Ovary (tissue), 9 donors: ENCODE measurements around the gene PIK3R4. TPM values are rescaled to one million over a fixed set of nuclear protein-coding genes. Genes with fewer than 3 reads are reported as not detected.
A peak's percentile ranks its signal among the peaks of the same experiment; 100 is the strongest.

ENCODE experiments used
- DNase-seq, 5 donors: peaks; one replicate each; pipeline ENCODE4 v3.0.0-alpha.2; 2019 to 2020
- H3K27ac ChIP-seq, 2 donors: fragments of 200-600 bp; one replicate each; pipeline versions ENCODE4 v1.5.1 to v1.8.0; 2019 to 2022
- H3K27me3 ChIP-seq: fragments of 200-600 bp; one replicate; pipeline ENCODE4 v1.8.0; 2022
- H3K36me3 ChIP-seq: fragments of 200-600 bp; sonication (generic); one replicate; pipeline ENCODE4 v1.5.1; 2019
- H3K4me1 ChIP-seq: one replicate; pipeline ENCODE4 v1.8.1; 2013; ENCODE audit warnings: mild to moderate bottlenecking, moderate library complexity; ENCODE audit not compliant: insufficient read depth
- H3K4me3 ChIP-seq: fragments of 200-600 bp; sonication (generic); one replicate; pipeline ENCODE4 v1.5.1; 2017
- H3K9me3 ChIP-seq, 2 donors: fragments of 200-600 bp in 1 of 2; sonication (generic) in 1 of 2; one replicate each; pipeline versions ENCODE4 v1.5.1 to v1.8.1; 2013 to 2019; ENCODE audit warnings: mild to moderate bottlenecking in 1 of 2, moderate library complexity in 1 of 2
- CTCF ChIP-seq, 3 donors: fragments of 450-650 bp in 2 of 3; fragments of 200-600 bp in 1 of 3; IDR thresholded peaks; one replicate each; pipeline versions ENCODE4 v1.5.1 to v1.8.0; 2016 to 2022; ENCODE audit warnings: antibody characterized with exemption in 3 of 3, mild to moderate bottlenecking in 1 of 3
- EP300 ChIP-seq: sonication (generic); formaldehyde crosslinking; IDR thresholded peaks from one replicate; pipeline ENCODE4 v1.6.1; 2017; ENCODE audit warnings: antibody characterized with exemption
- POLR2A ChIP-seq: fragments of 450-650 bp; IDR thresholded peaks from one replicate; pipeline ENCODE4 v1.6.1; 2017; ENCODE audit warnings: antibody characterized with exemption, mild to moderate bottlenecking, moderate library complexity
- WGBS, 3 donors: extraction: QIAGEN DNeasy Blood & Tissue Kit in 1 of 3; methylation state at CpG; one replicate each; pipeline versions ENCODE4 v1.1.5 to v1.1.7; 2013 to 2017; 5-methylcytosine and 5-hydroxymethylcytosine counted together
- intact Hi-C, 4 donors: fragments of 100-400 bp; cut with DNase I; formaldehyde crosslinking; loops; one replicate each; pipeline versions ENCODE4 v1.11.0 to v1.15.1; 2022 to 2023
- polyA plus RNA-seq, 2 donors: library from polyadenylated mRNA; stranded (reverse); fragments of 200-250 nt in 1 of 2; fragments of 350-450 nt in 1 of 2; fragmentation: Illumina TruSeq in 1 of 2; extraction: RNeasy Lipid Tissue Mini Kit (QIAGEN cat#74804) in 1 of 2; gene quantifications; one replicate each; pipeline ENCODE4 v1.2.3, GENCODE V29; 2013 to 2014
- total RNA-seq, 7 donors: library from RNA; depleted of rRNA in 2 of 7; stranded (reverse); fragments of >200 nt in 2 of 7; fragmentation: NEBNext Ultra II Directional in 3 of 7; extraction: Animal tissue kit (Norgen Biotek cat#: 25700) in 3 of 7; gene quantifications; one replicate each; pipeline versions ENCODE4 v1.1.0 to v1.2.4, GENCODE V29; 2016 to 2023
- donor health status: DM: no; HTN: no; CAD: no; lungs with moderate emphysema.
- donor health status: DM: no; HTN: no; CAD: no.
- donor health status: Bipolar disorder and iron deficiency.
- donor health status: DM: yes; HTN: yes; CAD: no.
- donor health status: DM: no; HTN: no; CAD: no.
- donor health status: DM: yes; HTN: yes; CAD: no.

The PIK3R4 gene
- total and polyA plus RNA-seq, 9 donors: 22.1 to 43.8 (median 29.7) TPM

GRCh38 chr3:130757611-130758150 is 11.1 kb upstream of the PIK3R4 start:
- Histone ChIP-seq H3K4me1 (no peaks in the 10 kb centered on the region), H3K27ac (no peak overlapping the region), H3K27me3 (no peaks in the 10 kb centered on the region), H3K36me3 (no peaks in the 10 kb centered on the region), H3K9me3 (no peaks in the 10 kb centered on the region), H3K4me3 (no peak overlapping the region)
- DNase-seq: no peak
- no peak for TF ChIP-seq POLR2A
- TF ChIP-seq CTCF (IDR thresholded peaks at IDR 0.05): no peak
- TF ChIP-seq EP300: no peak
- intact Hi-C loops: no loop called here
- WGBS, 3 donors: 66 to 72% (median 69%) methylated on average over 3 of the region's 3 CpGs

- no peak overlapping the region for H3K27ac ChIP-seq
- no peak for TF ChIP-seq EP300
- no peak for TF ChIP-seq POLR2A
- TF ChIP-seq CTCF (IDR thresholded peaks at IDR 0.05): no peak
- no peaks in the 10 kb centered on the region for H3K9me3 ChIP-seq
- DNase-seq: no peak
- WGBS, 3 donors: 80 to 87% (median 81%) methylated on average over 5 of the region's 5 CpGs
- no peaks in the 10 kb centered on the region for H3K27me3 ChIP-seq
- no peaks in the 10 kb centered on the region for H3K4me1 ChIP-seq
- H3K4me3 ChIP-seq: no peak overlapping the region
- no peaks in the 10 kb centered on the region for H3K36me3 ChIP-seq
- intact Hi-C loops: no loop called here
Measured at GRCh38 chr3:130755666-130756065, 9.0 kb upstream of the PIK3R4 start.

GRCh38 chr3:130748981-130749380 is 2.4 kb upstream of the PIK3R4 start:
- no peaks in the 10 kb centered on the region for H3K9me3 ChIP-seq
- DNase-seq: no peak
- no peaks in the 10 kb centered on the region for H3K27me3 ChIP-seq
- peaks cover 6% of the 10 kb centered on the region for H3K4me1 ChIP-seq
- H3K36me3 ChIP-seq: no peaks in the 10 kb centered on the region
- intact Hi-C loops: loop anchor here in 1 of 4 donors (10.0 kb wide), 1 partner anchor 146 kb away; the partner anchor contains the start of gene ATP2C1
- TF ChIP-seq EP300 (no peak), CTCF (IDR thresholded peaks at IDR 0.05) (no peak), POLR2A (no peak)
- H3K4me3 ChIP-seq: no peak overlapping the region
- 5 to 14% (median 11%) methylated on average over 1 of the region's 1 CpG for WGBS, 3 donors
- H3K27ac ChIP-seq: no peak overlapping the region

GRCh38 chr3:130748467-130748861 is 1.8 kb upstream of the PIK3R4 start:
- no peaks in the 10 kb centered on the region for H3K27me3 ChIP-seq
- H3K9me3 ChIP-seq: no peaks in the 10 kb centered on the region
- H3K4me3 ChIP-seq: no peak overlapping the region
- H3K36me3 ChIP-seq: no peaks in the 10 kb centered on the region
- H3K4me1 ChIP-seq: peaks cover 8% of the 10 kb centered on the region
- TF ChIP-seq EP300 (no peak), POLR2A (no peak), CTCF (IDR thresholded peaks at IDR 0.05) (no peak)
- no peak for DNase-seq
- 68 to 77% (median 76%) methylated on average over 3 of the region's 3 CpGs for WGBS, 3 donors
- H3K27ac ChIP-seq: peak overlapping the region in 1 of 2 donors; percentile 3
- intact Hi-C loops: loop anchor here in 1 of 4 donors (10.0 kb wide), 1 partner anchor 146 kb away; the partner anchor contains the start of gene ATP2C1
